Breast epithelium (tissue), 3 donors: ENCODE measurements around the gene MOSMO.

Experiments used
- POLR2A ChIP-seq: fragments of 450-650 bp; IDR thresholded peaks from one replicate; pipeline ENCODE4 v1.6.1; 2016; ENCODE audit warnings: antibody characterized with exemption, mild to moderate bottlenecking, moderate library complexity
- POLR2AphosphoS5 ChIP-seq, 3 donors: sonication (generic); formaldehyde crosslinking; IDR thresholded peaks; one replicate each; pipeline ENCODE4 v1.6.1; 2017; ENCODE audit warnings: antibody characterized with exemption in 3 of 3
- TF ChIP-seq, protein P1 (sequence below), 3 donors: fragments of 450-650 bp; IDR thresholded peaks; one replicate each; pipeline ENCODE4 v1.5.1; 2016 to 2017; ENCODE audit warnings: antibody characterized with exemption in 3 of 3, mild to moderate bottlenecking in 3 of 3, moderate library complexity in 3 of 3

DNA sequence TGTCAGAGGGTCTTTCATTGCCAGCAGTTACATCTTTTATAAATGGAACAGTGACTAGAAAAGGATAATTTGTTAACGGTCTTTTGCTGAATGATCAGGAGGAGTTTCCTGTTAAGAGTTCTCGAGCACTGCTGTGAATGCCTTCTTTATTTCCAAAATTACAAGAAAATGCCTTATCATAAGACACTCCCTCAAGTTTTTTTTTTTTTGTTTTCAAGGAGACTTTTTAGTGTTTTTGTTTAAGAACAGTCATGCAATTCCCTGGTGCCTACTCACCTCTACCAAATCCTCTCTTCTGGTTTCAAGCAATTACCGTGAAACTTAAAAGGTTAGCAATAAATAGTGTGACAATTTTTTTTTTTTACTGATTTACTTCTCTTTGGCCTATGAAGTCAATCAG lies 65.4 kb downstream of the MOSMO start:
- TF ChIP-seq, protein P1, sequence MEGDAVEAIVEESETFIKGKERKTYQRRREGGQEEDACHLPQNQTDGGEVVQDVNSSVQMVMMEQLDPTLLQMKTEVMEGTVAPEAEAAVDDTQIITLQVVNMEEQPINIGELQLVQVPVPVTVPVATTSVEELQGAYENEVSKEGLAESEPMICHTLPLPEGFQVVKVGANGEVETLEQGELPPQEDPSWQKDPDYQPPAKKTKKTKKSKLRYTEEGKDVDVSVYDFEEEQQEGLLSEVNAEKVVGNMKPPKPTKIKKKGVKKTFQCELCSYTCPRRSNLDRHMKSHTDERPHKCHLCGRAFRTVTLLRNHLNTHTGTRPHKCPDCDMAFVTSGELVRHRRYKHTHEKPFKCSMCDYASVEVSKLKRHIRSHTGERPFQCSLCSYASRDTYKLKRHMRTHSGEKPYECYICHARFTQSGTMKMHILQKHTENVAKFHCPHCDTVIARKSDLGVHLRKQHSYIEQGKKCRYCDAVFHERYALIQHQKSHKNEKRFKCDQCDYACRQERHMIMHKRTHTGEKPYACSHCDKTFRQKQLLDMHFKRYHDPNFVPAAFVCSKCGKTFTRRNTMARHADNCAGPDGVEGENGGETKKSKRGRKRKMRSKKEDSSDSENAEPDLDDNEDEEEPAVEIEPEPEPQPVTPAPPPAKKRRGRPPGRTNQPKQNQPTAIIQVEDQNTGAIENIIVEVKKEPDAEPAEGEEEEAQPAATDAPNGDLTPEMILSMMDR (IDR thresholded peaks at IDR 0.05): no peak
- TF ChIP-seq POLR2AphosphoS5 (IDR thresholded peaks at IDR 0.05) (no peak), POLR2A (no peak)
